H1 (cell line): ENCODE measurements around the gene IL24. TPM values are rescaled to one million over a fixed set of nuclear protein-coding genes. Genes with fewer than 3 reads are reported as not detected.

Source experiments
- CTCF ChIA-PET: fragments of 300-600 bp; sonication (Branson Sonifier 250); formaldehyde crosslinking; loops from one replicate; lab custom pipeline; 2021; ENCODE audit not compliant: partially characterized antibody; lab: Charles Lee
- POLR2A ChIA-PET: fragments of 300-600 bp; sonication (Branson Sonifier 250); formaldehyde crosslinking; loops from one replicate; lab custom pipeline; 2021; ENCODE audit warnings: inconsistent platforms; ENCODE audit not compliant: partially characterized antibody; lab: Charles Lee
- DNase-seq, 2 experiments: peaks; one replicate each; pipeline versions ENCODE4 v3.0.0 to v3.0.0-alpha.2; 2010 to 2022; ENCODE audit warnings: low spot score in 2 of 2, low read depth in 1 of 2, mixed read lengths in 1 of 2
- FAIRE-seq: peaks from 2 replicates; lab custom pipeline; 2011; peaks lifted over from hg19 to GRCh38; lab: Jason Lieb, UNC
- H2AFZ ChIP-seq: 2 replicates; pipeline ENCODE4 v1.8.1; 2012; ENCODE audit warnings: low read length, inconsistent platforms
- H2AK5ac ChIP-seq: 2 replicates; pipeline ENCODE4 v1.6.1; 2013; ENCODE audit warnings: low read depth, low read length
- H2BK120ac ChIP-seq: replicated peaks from 2 replicates; pipeline ENCODE3; 2013; ENCODE audit warnings: low read depth, low read length, inconsistent platforms
- H2BK12ac ChIP-seq: 2 replicates; pipeline ENCODE4 v1.6.1; 2013; ENCODE audit warnings: low read depth, low read length
- H2BK15ac ChIP-seq: 2 replicates; pipeline ENCODE4 v1.6.1; 2013; ENCODE audit warnings: low read length
- H2BK20ac ChIP-seq: 2 replicates; pipeline ENCODE4 v1.6.1; 2013; ENCODE audit warnings: low read length
- H2BK5ac ChIP-seq: 2 replicates; pipeline ENCODE4 v1.6.1; 2013; ENCODE audit warnings: low read depth, low read length
- H3K14ac ChIP-seq: 2 replicates; pipeline ENCODE4 v1.6.1; 2013; ENCODE audit warnings: inconsistent platforms; ENCODE audit not compliant: insufficient read length
- H3K18ac ChIP-seq: 2 replicates; pipeline ENCODE4 v1.6.1; 2013; ENCODE audit warnings: low read length; ENCODE audit errors: extremely low read depth
- H3K23ac ChIP-seq: 2 replicates; pipeline ENCODE4 v1.6.1; 2013; ENCODE audit warnings: inconsistent platforms; ENCODE audit not compliant: insufficient read length
- H3K23me2 ChIP-seq: 2 replicates; pipeline ENCODE4 v1.6.1; 2013; ENCODE audit warnings: low read depth, low read length
- H3K27ac ChIP-seq: 2 replicates; pipeline ENCODE4 v1.6.1; 2011; ENCODE audit warnings: low read depth, low read length, inconsistent platforms
- H3K27me3 ChIP-seq, 4 experiments: replicated peaks in 1 of 4; 1 replicate in 1 of 4; 2 replicates in 3 of 4; pipeline versions ENCODE4 v1.6.1 to v1.8.1; 2011 to 2013; ENCODE audit warnings: low read length in 3 of 4, mild to moderate bottlenecking in 3 of 4, inconsistent platforms in 2 of 4, mixed read lengths in 2 of 4, moderate library complexity in 1 of 4; ENCODE audit not compliant: control insufficient read depth in 3 of 4, insufficient read depth in 3 of 4; ENCODE audit errors: extremely low read depth in 1 of 4
- H3K36me3 ChIP-seq, 4 experiments: 2 replicates each; pipeline versions ENCODE4 v1.6.1 to v1.8.1; 2011 to 2013; ENCODE audit warnings: mild to moderate bottlenecking in 4 of 4, low read length in 3 of 4, moderate library complexity in 2 of 4, control low read depth in 1 of 4, inconsistent platforms in 1 of 4; ENCODE audit not compliant: insufficient read depth in 4 of 4, control insufficient read depth in 2 of 4
- H3K4ac ChIP-seq: replicated peaks from 2 replicates; pipeline ENCODE3; 2013; ENCODE audit warnings: low read length, low read depth, mixed read lengths, inconsistent platforms; ENCODE audit not compliant: insufficient read length
- H3K4me1 ChIP-seq, 4 experiments: replicated peaks in 1 of 4; 1 replicate in 1 of 4; 2 replicates in 3 of 4; pipeline versions ENCODE4 v1.6.1 to v1.8.1; 2011 to 2013; ENCODE audit warnings: low read length in 3 of 4, inconsistent platforms in 2 of 4, mixed read lengths in 1 of 4; ENCODE audit not compliant: insufficient read depth in 4 of 4, control insufficient read depth in 3 of 4
- H3K4me2 ChIP-seq, 2 experiments: 2 replicates each; pipeline versions ENCODE4 v1.6.1 to v1.8.1; 2011 to 2013; ENCODE audit warnings: low read depth in 2 of 2, low read length in 2 of 2, control low read depth in 1 of 2, inconsistent platforms in 1 of 2, mild to moderate bottlenecking in 1 of 2; ENCODE audit not compliant: insufficient read depth in 1 of 2
- H3K4me3 ChIP-seq, 4 experiments: fragments of 200-600, 300-600 bp in 1 of 4; sonication (generic), shearing (Covaris generic), sonication (Bioruptor Twin) in 1 of 4; 2 replicates each; pipeline versions ENCODE4 v1.5.1 to v1.8.1; 2011 to 2016; ENCODE audit warnings: low read length in 4 of 4, low read depth in 3 of 4, control low read depth in 2 of 4, inconsistent platforms in 2 of 4, mild to moderate bottlenecking in 2 of 4, mixed read lengths in 1 of 4, moderate library complexity in 1 of 4; ENCODE audit not compliant: insufficient read depth in 2 of 4; ENCODE audit errors: extremely low read depth in 1 of 4
- H3K56ac ChIP-seq: replicated peaks from 2 replicates; pipeline ENCODE3; 2013; ENCODE audit warnings: low read depth, mild to moderate bottlenecking, mixed read lengths, low read length, inconsistent platforms; ENCODE audit not compliant: insufficient read length
- H3K79me1 ChIP-seq: 2 replicates; pipeline ENCODE4 v1.6.1; 2013; ENCODE audit warnings: low read depth, low read length, control low read depth
- H3K79me2 ChIP-seq, 2 experiments: 2 replicates each; pipeline versions ENCODE4 v1.6.1 to v1.8.1; 2012 to 2013; ENCODE audit warnings: low read length in 2 of 2, mild to moderate bottlenecking in 2 of 2, inconsistent platforms in 1 of 2; ENCODE audit not compliant: insufficient read depth in 2 of 2, control insufficient read depth in 1 of 2
- H3K9ac ChIP-seq, 4 experiments: replicated peaks in 1 of 4; 1 replicate in 1 of 4; 2 replicates in 3 of 4; pipeline versions ENCODE4 v1.6.1 to v1.8.1; 2011 to 2013; ENCODE audit warnings: low read depth in 3 of 4, low read length in 3 of 4, control low read depth in 2 of 4, mild to moderate bottlenecking in 2 of 4, moderate library complexity in 2 of 4, inconsistent platforms in 1 of 4; ENCODE audit errors: extremely low read depth in 1 of 4
- H3K9me3 ChIP-seq, 2 experiments: 2 replicates each; pipeline versions ENCODE4 v1.6.1 to v1.8.1; 2012 to 2013; ENCODE audit warnings: mild to moderate bottlenecking in 2 of 2, moderate library complexity in 2 of 2, control low read depth in 1 of 2, inconsistent platforms in 1 of 2, low read depth in 1 of 2, low read length in 1 of 2, mixed read lengths in 1 of 2; ENCODE audit not compliant: insufficient read depth in 2 of 2
- H4K20me1 ChIP-seq, 2 experiments: replicated peaks in 1 of 2; 2 replicates each; pipeline versions ENCODE3 to v1.8.1; 2011 to 2013; ENCODE audit warnings: inconsistent platforms in 2 of 2, low read length in 2 of 2, mild to moderate bottlenecking in 1 of 2; ENCODE audit not compliant: insufficient read depth in 2 of 2, control insufficient read depth in 1 of 2
- H4K5ac ChIP-seq: 2 replicates; pipeline ENCODE4 v1.6.1; 2013; ENCODE audit warnings: low read length, low read depth, mixed read lengths, inconsistent platforms; ENCODE audit not compliant: insufficient read length
- H4K8ac ChIP-seq: 2 replicates; pipeline ENCODE4 v1.8.0; 2013; ENCODE audit warnings: mild to moderate bottlenecking, moderate library complexity, low read length, inconsistent platforms; ENCODE audit not compliant: insufficient read depth; ENCODE audit errors: extremely low read depth
- H4K91ac ChIP-seq: replicated peaks from 2 replicates; pipeline ENCODE3; 2013; ENCODE audit warnings: low read length, mixed read lengths, inconsistent platforms; ENCODE audit not compliant: insufficient read length
- ASH2L ChIP-seq: fragments of 200-600, 300-600 bp; sonication (generic); IDR thresholded peaks from one replicate; pipeline ENCODE4 v1.7.1; 2017; ENCODE audit warnings: low read length
- CBX8 ChIP-seq: fragments of 300-800, 300-1000 bp; sonication (generic); IDR thresholded peaks from 2 replicates; pipeline ENCODE4 v1.7.1; 2016; ENCODE audit warnings: low read depth, low read length, borderline replicate concordance
- CTBP2 ChIP-seq: IDR thresholded peaks from 2 replicates; pipeline ENCODE4 v1.7.0; 2011; ENCODE audit warnings: borderline replicate concordance, mild to moderate bottlenecking, moderate library complexity, mixed read lengths, low read length; ENCODE audit not compliant: insufficient read depth, insufficient read length
- HDAC2 ChIP-seq, 2 experiments: fragments of 300-600 bp in 1 of 2; sonication (generic) in 1 of 2; IDR thresholded peaks; 2 replicates each; pipeline ENCODE4 v1.6.1; 2011 to 2012; ENCODE audit warnings: low read depth in 2 of 2, low read length in 2 of 2, mild to moderate bottlenecking in 2 of 2, moderate library complexity in 2 of 2, borderline replicate concordance in 1 of 2, inconsistent platforms in 1 of 2
- NRF1 ChIP-seq: IDR thresholded peaks from 2 replicates; pipeline ENCODE4 v1.6.1; 2011; ENCODE audit warnings: mild to moderate bottlenecking, low read depth, low read length, improper control_type of control experiment
- POLR2A ChIP-seq, 2 experiments: IDR thresholded peaks; 1 replicate in 1 of 2; 2 replicates in 1 of 2; pipeline ENCODE4 v1.6.1; 2011; ENCODE audit warnings: low read depth in 2 of 2, low read length in 2 of 2, mild to moderate bottlenecking in 2 of 2; ENCODE audit errors: control extremely low read depth in 1 of 2
- SUZ12 ChIP-seq: fragments of 200-600 bp; sonication (generic); IDR thresholded peaks from 2 replicates; pipeline ENCODE4 v1.6.1; 2012; ENCODE audit warnings: mild to moderate bottlenecking, inconsistent platforms, low read length, moderate library complexity, mixed read lengths
- YY1 ChIP-seq: IDR thresholded peaks from 2 replicates; pipeline ENCODE4 v1.6.1; 2011; ENCODE audit warnings: low read depth, mild to moderate bottlenecking, low read length
- WGBS, 2 experiments: shearing (Covaris generic) in 1 of 2; methylation state at CpG; one replicate each; pipeline versions ENCODE4 v1.1.6 to v1.1.7; 2013 to 2015; ENCODE audit warnings: low lambda C conversion rate in 2 of 2, mixed read lengths in 2 of 2, inconsistent platforms in 1 of 2, low coverage in 1 of 2, missing lambda C conversion rate in 1 of 2; ENCODE audit not compliant: insufficient replicate concordance in 2 of 2, insufficient coverage in 1 of 2, insufficient read length in 1 of 2; ENCODE audit errors: extremely low coverage in 1 of 2, missing lambda C conversion rate in 1 of 2; 5-methylcytosine and 5-hydroxymethylcytosine counted together
- polyA plus RNA-seq, 7 experiments: library from polyadenylated mRNA; depleted of rRNA in 3 of 7; stranded (reverse) in 5 of 7; unstranded in 2 of 7; fragments of >200 nt in 5 of 7; fragments of 200-250 nt in 2 of 7; gene quantifications; 1 replicate in 5 of 7; 2 replicates in 1 of 7; 4 replicates in 1 of 7; pipeline versions ENCODE4 v1.2.1 to v1.2.3, GENCODE V29; 2011 to 2013; ENCODE audit warnings: missing spikeins in 2 of 7, mixed read lengths in 2 of 7
- total RNA-seq: library from RNA; stranded (reverse); fragmentation: NEBNext Ultra II Directional; extraction: Animal tissue kit (Norgen Biotek cat#: 25700); gene quantifications from 2 replicates; pipeline ENCODE4 v1.2.1, GENCODE V29; 2021
- TF ChIP-seq, protein P1 (sequence below): IDR thresholded peaks from 2 replicates; pipeline ENCODE4 v1.6.1; 2011; ENCODE audit warnings: low read length, improper control_type of control experiment

The IL24 gene
- total and polyA plus RNA-seq, 2 of the 8 experiments (the other 6 are each of a cell fraction or from before 2014, with no cell fraction given), result not detected

GRCh38 chr1:206951318-206952100 lies 54.3 kb downstream of the IL24 start:
- H4K8ac ChIP-seq, result no peak overlapping the region
- no peaks in the 10 kb centered on the region for H3K23me2 ChIP-seq
- ChIA-PET POLR2A (interaction anchor here (1.4 kb wide), 1 partner anchor 16 kb away, joined by 3 read pairs; no protein-coding TSS in a partner anchor), CTCF (interaction anchor here (0.6 to 13.6 kb wide), 7 partner anchors 19 to 153 kb away, joined by 3 to 226 read pairs (median 4); partner anchors contain the start of gene FCAMR)
- peaks cover 0 to 3% (median 0%) of the 10 kb centered on the region in 4 experiments; a peak in 1 of 7 replicates for H3K27me3 ChIP-seq
- no peaks in the 10 kb centered on the region for H3K79me1 ChIP-seq
- no peaks in the 10 kb centered on the region for H3K79me2 ChIP-seq
- 86% methylated on average over 4 of the region's 4 CpGs; no CpG with 5 or more reads in 1 of the 2 experiments for WGBS, 2 experiments
- H3K4me3 ChIP-seq, result no peak overlapping the region
- no peak overlapping the region for H3K56ac ChIP-seq
- no peak overlapping the region for H2BK5ac ChIP-seq
- H3K4me2 ChIP-seq, result no peak overlapping the region
- FAIRE-seq, result no peak
- no peak overlapping the region for H2AFZ ChIP-seq
- no peak overlapping the region for H2BK15ac ChIP-seq
- H3K14ac ChIP-seq, result no peak overlapping the region
- no peak overlapping the region for H3K23ac ChIP-seq
- H3K9me3 ChIP-seq, result no peaks in the 10 kb centered on the region
- H4K5ac ChIP-seq, result no peak overlapping the region
- no peaks in the 10 kb centered on the region for H3K4me1 ChIP-seq
- no peak overlapping the region for H3K9ac ChIP-seq
- no peaks in the 10 kb centered on the region for H4K20me1 ChIP-seq
- H2BK20ac ChIP-seq, result no peak overlapping the region
- H2BK120ac ChIP-seq, result no peak overlapping the region
- no peak overlapping the region for H3K27ac ChIP-seq
- no peak overlapping the region for H3K4ac ChIP-seq
- no peak for DNase-seq
- no peaks in the 10 kb centered on the region for H3K36me3 ChIP-seq
- no peak overlapping the region for H4K91ac ChIP-seq
- H2AK5ac ChIP-seq, result no peak overlapping the region
- no peak overlapping the region for H2BK12ac ChIP-seq
- no peak overlapping the region for H3K18ac ChIP-seq
- TF ChIP-seq SUZ12 (no peak), CTBP2 (no peak), POLR2A (IDR thresholded peaks at IDR 0.05; ENCODE audit: control extremely low read depth in 1 of 2, low read depth in 2 of 2, low read length in 2 of 2) (no peak), NRF1 (no peak), ASH2L (no peak), HDAC2 (IDR thresholded peaks at IDR 0.05; ENCODE audit: borderline replicate concordance in 1 of 2, low read depth in 2 of 2, low read length in 2 of 2) (no peak), CBX8 (no peak), YY1 (no peak)
- TF ChIP-seq, protein P1, sequence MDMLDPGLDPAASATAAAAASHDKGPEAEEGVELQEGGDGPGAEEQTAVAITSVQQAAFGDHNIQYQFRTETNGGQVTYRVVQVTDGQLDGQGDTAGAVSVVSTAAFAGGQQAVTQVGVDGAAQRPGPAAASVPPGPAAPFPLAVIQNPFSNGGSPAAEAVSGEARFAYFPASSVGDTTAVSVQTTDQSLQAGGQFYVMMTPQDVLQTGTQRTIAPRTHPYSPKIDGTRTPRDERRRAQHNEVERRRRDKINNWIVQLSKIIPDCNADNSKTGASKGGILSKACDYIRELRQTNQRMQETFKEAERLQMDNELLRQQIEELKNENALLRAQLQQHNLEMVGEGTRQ, result no peak
